Measurements from ENCODE around the gene MATN3.
A peak's percentile ranks its signal among the peaks of the same experiment; 100 is the strongest.

Gene MATN3

DNA sequence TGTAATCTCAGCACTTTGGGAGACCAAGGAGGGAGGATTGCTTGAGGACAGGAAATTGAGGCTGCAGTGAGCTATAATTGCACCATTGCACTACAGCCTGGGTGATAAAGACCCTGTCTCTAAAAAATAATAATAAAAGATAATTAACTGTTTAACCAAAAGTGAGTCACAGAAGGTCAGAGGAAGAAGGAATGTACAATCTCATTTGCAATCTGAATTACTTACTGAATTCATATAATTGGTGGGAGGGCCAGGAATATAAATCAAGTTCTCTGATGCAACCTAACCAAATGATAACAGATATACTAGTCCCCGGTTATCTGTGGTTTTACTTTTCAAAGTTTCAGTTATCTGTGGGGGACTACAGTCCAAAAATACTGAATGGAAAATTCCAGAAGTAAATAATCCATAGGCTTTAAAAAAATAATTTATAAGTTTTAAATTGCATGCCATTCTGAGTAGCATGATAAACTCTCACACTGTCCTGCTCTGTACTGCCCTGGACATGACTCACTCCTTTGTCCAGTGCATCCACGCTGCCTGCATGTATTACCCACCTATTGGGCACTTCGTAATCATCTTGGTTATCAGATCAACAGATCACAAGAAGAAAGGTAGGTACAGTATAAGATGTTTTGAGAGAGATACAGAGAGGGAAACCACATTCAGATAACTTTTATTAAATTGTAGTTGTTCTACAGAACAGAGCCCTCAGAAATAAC, 12.8 kb upstream of the MATN3 start:
- Mint-ChIP-seq H3K4me1 (ENCODE audit: low read depth) (no peaks in the 10 kb centered on the region), H3K27me3 (ENCODE audit: low read depth) (no peaks in the 10 kb centered on the region), H3K4me3 (no peak overlapping the region), H3K27ac (no peak overlapping the region), H3K36me3 (ENCODE audit: low read depth) (peaks cover 15% of the 10 kb centered on the region), H3K9me3 (peaks cover 18% of the 10 kb centered on the region)

DNA sequence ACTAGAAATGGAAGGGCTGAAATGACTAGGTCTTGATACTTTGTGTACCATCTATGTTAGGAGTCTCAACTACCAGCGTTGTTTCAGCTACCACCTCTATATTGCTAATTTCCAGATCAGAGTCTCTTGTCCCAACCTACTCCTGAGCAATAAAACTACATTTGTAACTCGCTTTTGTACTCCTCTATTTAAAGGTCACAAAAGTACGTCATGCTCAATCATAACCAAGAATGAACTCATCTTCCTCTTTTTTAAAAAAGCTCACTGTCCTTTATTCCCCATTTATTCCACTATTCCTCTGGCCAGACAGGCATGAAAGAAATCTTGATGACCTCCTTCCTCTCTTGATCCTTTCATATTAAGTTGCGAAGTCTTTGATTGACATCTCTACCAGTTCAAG, 11.2 kb upstream of the MATN3 start:
- no peaks in the 10 kb centered on the region for H3K27me3 Mint-ChIP-seq (ENCODE audit: low read depth)
- no peak overlapping the region for H3K4me3 Mint-ChIP-seq
- peaks cover 9% of the 10 kb centered on the region for H3K36me3 Mint-ChIP-seq (ENCODE audit: low read depth)
- no peaks in the 10 kb centered on the region for H3K4me1 Mint-ChIP-seq (ENCODE audit: low read depth)
- H3K9me3 Mint-ChIP-seq, result peaks cover 23% of the 10 kb centered on the region
- no peak overlapping the region for H3K27ac Mint-ChIP-seq

DNA sequence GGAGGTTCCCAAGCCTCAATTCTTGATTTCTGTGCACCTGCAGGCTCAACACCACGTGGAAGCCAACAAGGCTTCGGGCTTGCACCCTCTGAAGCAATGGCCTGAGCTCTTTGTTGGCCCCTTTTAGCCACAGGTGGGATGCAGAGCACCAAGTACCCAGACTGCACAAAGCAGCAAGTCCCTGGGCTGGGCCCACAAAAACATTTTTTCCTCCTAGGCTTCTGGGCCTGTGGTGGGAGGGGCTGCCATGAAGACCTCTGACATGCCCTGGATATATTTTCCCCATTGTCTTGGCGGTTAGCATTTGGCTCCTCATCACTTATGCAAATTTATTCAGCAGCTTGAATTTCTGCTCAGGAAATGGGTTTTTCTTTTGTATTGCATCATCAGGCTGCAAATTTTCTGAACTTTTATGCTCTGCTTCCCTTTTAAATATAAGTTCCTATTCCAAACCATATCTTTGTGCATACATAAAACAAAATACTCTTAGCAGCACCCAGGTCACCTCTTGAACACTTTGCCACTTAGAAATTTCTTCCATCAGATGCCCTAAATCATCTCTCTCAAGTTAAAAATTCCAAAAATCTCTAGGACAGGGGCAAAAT, 9.0 kb upstream of the MATN3 start:
- no peak overlapping the region for H3K27ac Mint-ChIP-seq
- H3K9me3 Mint-ChIP-seq, result peaks cover 23% of the 10 kb centered on the region
- no peak overlapping the region for H3K4me3 Mint-ChIP-seq
- H3K4me1 Mint-ChIP-seq (ENCODE audit: low read depth), result no peaks in the 10 kb centered on the region
- H3K36me3 Mint-ChIP-seq (ENCODE audit: low read depth), result peaks cover 4% of the 10 kb centered on the region
- H3K27me3 Mint-ChIP-seq (ENCODE audit: low read depth), result no peaks in the 10 kb centered on the region

DNA sequence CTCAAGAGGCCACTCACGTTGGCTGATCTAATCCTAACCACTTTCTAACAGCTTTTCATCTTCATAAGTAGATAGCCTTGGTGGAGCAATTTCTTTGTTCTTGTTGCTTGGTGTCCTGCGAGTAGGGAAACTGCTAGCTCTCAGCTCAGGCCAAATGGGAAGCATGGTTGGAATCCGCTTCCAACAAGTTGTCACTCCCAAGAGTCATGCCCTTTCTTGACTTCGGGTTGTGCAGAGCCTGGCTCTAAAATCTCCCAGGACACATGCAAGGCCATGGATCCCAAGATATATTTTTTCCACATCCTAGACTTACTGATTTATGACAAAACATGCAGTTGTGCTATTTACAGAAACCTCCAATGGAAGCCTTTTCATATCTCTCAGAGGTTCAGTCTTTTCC, 7.3 kb upstream of the MATN3 start:
- Mint-ChIP-seq H3K4me3 (no peak overlapping the region), H3K4me1 (ENCODE audit: low read depth) (no peaks in the 10 kb centered on the region), H3K27me3 (ENCODE audit: low read depth) (peaks cover 6% of the 10 kb centered on the region), H3K9me3 (peaks cover 23% of the 10 kb centered on the region), H3K36me3 (ENCODE audit: low read depth) (peaks cover 4% of the 10 kb centered on the region), H3K27ac (no peak overlapping the region)

DNA sequence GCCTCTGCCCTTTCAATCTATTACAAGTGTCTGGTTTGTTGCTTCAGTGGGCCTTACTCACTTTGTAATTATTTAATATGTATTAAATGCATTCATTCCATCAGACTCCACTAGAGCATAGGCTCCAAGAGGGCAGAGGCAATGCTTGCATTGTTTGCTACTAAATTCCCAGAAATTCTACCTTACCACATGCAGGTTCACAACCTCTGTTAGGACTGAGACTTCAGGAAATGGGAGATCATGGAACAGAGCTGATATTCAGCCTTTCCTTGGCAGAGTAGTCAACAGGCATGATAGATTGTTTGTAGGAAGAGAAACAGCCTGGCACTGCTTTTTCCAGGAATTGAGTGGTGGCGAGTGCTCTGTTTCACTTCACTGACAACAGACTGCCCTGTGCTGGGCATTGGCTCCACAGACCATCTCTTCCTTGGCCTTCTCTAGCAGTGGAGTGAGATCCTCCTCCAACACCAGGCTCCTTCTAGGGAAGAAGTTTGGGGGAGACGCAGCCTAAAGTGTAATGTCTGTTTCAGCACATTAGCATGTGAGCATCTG, 6.2 kb upstream of the MATN3 start:
- Mint-ChIP-seq H3K4me1 (ENCODE audit: low read depth) (no peaks in the 10 kb centered on the region), H3K4me3 (no peak overlapping the region), H3K36me3 (ENCODE audit: low read depth) (peaks cover 4% of the 10 kb centered on the region), H3K27ac (no peak overlapping the region), H3K27me3 (ENCODE audit: low read depth) (peaks cover 17% of the 10 kb centered on the region), H3K9me3 (peaks cover 23% of the 10 kb centered on the region)

DNA sequence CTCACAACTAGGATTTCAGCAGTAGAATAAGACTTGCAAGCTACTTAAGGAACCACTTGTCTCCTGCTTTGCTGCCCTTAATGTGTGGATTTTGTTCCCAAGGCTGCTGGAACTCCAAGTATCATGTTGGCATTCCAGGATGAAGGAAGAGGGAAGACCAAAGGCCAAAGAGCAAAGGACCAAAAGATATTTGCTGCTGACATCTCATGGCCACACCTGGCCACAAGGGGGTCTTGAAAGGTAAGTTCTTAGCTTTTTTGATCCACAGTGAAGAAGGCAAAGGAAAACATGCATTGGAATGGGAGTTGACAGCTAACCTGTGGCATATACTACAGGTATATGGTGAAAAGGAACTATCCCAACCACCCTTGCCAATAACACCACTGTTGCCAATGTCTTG, 3.9 kb upstream of the MATN3 start:
- peaks cover 8% of the 10 kb centered on the region for H3K4me1 Mint-ChIP-seq (ENCODE audit: low read depth)
- H3K27ac Mint-ChIP-seq, result no peak overlapping the region
- H3K9me3 Mint-ChIP-seq, result peaks cover 15% of the 10 kb centered on the region
- no peaks in the 10 kb centered on the region for H3K36me3 Mint-ChIP-seq (ENCODE audit: low read depth)
- H3K27me3 Mint-ChIP-seq (ENCODE audit: low read depth), result peaks cover 34% of the 10 kb centered on the region
- no peak overlapping the region for H3K4me3 Mint-ChIP-seq

DNA sequence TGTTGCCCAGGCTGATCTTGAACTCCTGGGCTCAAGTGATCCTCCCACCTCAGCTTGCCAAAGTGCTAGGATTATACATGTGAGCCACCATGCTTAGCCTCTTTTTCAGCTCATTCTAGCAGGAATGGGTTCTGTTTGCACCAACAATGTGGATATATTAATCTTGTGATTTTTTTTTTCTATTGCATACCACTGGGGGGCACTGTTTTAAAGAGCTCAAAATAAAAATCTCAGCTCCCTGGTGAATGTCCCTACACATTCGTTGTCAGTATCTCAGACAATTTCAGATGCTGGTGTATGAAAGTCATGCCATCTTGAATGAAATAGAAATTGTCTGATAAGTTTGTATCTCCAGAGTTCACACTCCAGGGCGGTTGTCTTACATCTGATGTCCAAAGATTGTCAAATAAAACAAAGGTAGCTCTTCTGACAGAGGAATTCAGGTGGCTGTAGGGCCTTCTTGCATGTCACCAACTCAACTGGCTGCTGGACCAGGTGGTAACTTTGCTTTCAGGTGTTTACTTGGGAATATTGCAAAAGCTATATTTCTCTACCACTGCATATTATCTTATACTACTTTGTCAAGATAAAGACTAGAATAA, 3.1 kb upstream of the MATN3 start:
- Mint-ChIP-seq H3K27ac (no peak overlapping the region), H3K4me3 (no peak overlapping the region), H3K36me3 (ENCODE audit: low read depth) (no peaks in the 10 kb centered on the region), H3K4me1 (ENCODE audit: low read depth) (peaks cover 8% of the 10 kb centered on the region), H3K27me3 (ENCODE audit: low read depth) (peaks cover 42% of the 10 kb centered on the region), H3K9me3 (peaks cover 9% of the 10 kb centered on the region)

DNA sequence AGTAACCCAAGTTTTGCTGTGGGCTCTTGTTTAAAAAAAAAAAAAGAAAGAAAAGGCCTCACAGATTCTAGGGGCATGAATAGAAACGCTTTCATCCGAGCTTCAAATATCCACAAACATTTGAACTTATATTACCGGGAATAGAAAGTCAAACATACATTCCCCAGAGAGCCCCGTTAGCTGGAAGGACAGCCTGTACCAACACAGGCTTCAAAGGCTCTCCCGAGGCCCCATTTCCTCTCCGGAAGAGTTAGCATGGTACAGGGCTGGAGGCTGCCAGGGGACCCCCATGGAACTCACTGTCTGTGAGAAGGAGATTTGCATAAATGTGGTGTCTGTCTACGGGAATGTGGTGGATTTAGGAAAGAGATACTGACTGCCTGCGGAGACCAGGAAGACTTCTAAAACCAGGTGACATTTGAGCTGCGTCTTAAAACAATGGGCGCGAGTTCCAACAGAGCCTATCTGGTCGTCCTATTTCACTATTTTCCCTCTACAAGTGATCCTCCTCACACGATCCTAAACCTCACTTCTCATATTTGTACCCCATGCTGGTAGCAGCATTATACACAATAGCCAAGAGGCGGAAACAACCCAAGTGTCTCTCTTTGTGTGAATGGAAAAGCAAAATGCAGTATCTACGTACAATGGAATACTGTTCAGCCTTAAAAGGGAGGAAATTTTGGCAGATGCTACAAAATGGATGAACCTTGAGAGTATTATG, 820 bp upstream of the MATN3 start:
- no peak overlapping the region for H3K27ac Mint-ChIP-seq
- peaks cover 8% of the 10 kb centered on the region for H3K4me1 Mint-ChIP-seq (ENCODE audit: low read depth)
- peak overlapping the region; percentile 62 for H3K4me3 Mint-ChIP-seq
- peaks cover 55% of the 10 kb centered on the region for H3K27me3 Mint-ChIP-seq (ENCODE audit: low read depth)
- no peaks in the 10 kb centered on the region for H3K9me3 Mint-ChIP-seq
- H3K36me3 Mint-ChIP-seq (ENCODE audit: low read depth), result no peaks in the 10 kb centered on the region

DNA sequence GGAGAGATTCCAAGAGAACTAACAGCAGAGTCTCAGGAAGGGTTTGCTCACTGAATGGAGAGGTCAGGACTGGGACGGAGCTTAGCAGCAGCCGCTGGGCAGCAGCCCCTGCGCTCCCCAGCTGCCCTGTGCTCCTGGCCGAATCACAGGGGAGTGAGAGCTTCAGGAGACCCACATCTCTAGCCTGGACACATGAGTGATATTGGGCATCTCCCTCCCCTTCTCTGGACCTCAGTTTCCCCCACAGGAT, 511 bp downstream of the MATN3 start:
- no peaks in the 10 kb centered on the region for H3K36me3 Mint-ChIP-seq (ENCODE audit: low read depth)
- peaks cover 55% of the 10 kb centered on the region for H3K27me3 Mint-ChIP-seq (ENCODE audit: low read depth)

DNA sequence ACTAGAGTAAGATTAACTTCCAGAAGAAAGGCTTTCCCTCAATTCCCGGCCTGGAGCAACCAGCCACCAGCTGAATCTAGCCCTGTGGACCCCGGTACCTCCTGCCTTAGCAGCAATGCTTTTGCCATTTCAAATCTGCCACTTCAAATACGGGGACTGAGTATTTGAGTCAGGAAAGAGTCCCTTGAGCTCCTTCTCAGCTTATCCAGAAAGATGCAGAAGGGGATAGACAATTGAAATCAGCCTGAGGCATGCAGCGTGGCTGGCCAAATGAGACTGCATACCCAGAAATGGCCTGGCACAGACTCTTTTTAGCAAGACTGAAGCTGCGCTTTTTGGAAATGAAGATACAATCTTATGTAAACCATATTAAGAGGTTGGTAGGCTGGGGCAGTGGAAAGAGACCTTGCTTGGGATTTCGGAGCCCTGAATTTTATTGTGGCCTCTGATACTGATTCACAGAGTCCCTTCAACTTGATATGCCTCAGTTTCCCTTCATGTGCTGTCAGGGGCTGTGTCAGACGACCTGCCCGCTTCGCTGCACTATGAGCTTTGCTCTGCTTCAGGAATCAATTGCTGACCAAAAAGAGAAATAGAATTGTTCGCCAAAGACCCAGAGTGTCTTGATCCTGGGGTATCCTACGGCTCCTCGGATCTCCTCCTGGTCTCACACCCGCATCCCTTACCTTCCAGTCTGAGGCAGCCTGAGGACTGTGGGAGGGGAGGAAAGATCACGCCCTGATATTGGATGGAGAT, 1.0 kb downstream of the MATN3 start:
- H3K4me3 Mint-ChIP-seq, result peak overlapping the region; percentile 41
- no peak overlapping the region for H3K27ac Mint-ChIP-seq
- H3K9me3 Mint-ChIP-seq, result no peaks in the 10 kb centered on the region
- H3K36me3 Mint-ChIP-seq (ENCODE audit: low read depth), result no peaks in the 10 kb centered on the region
- H3K27me3 Mint-ChIP-seq (ENCODE audit: low read depth), result peaks cover 58% of the 10 kb centered on the region
- H3K4me1 Mint-ChIP-seq (ENCODE audit: low read depth), result peaks cover 8% of the 10 kb centered on the region

More for the DNA sequence above, 511 bp downstream of the MATN3 start:
- H3K4me3 Mint-ChIP-seq, result peak overlapping the region; percentile 41
- no peak overlapping the region for H3K27ac Mint-ChIP-seq
- H3K4me1 Mint-ChIP-seq (ENCODE audit: low read depth), result peaks cover 8% of the 10 kb centered on the region
- H3K9me3 Mint-ChIP-seq, result no peaks in the 10 kb centered on the region

DNA sequence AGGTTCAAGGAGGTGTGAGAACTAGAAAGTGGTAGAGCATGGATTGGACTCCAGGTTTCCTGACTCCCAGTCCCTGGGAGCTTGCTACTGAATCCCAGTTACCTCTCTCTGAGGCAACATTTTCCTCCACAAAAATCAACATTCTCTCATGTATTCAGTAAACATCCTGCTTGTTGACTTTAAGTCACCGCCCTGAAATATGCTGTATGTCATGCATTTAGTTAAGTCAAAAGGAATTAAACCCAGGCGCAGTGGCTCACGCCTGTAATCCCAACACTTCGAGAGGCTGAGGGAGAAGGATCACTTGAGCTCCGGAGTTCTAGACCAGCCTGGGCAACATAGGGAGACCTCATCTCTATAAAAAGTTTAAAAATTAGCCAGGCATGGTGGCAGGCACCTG, 3.8 kb downstream of the MATN3 start:
- Mint-ChIP-seq H3K4me3 (no peak overlapping the region), H3K9me3 (no peaks in the 10 kb centered on the region), H3K27me3 (ENCODE audit: low read depth) (peaks cover 42% of the 10 kb centered on the region), H3K4me1 (ENCODE audit: low read depth) (peaks cover 8% of the 10 kb centered on the region), H3K36me3 (ENCODE audit: low read depth) (no peaks in the 10 kb centered on the region), H3K27ac (no peak overlapping the region)

DNA sequence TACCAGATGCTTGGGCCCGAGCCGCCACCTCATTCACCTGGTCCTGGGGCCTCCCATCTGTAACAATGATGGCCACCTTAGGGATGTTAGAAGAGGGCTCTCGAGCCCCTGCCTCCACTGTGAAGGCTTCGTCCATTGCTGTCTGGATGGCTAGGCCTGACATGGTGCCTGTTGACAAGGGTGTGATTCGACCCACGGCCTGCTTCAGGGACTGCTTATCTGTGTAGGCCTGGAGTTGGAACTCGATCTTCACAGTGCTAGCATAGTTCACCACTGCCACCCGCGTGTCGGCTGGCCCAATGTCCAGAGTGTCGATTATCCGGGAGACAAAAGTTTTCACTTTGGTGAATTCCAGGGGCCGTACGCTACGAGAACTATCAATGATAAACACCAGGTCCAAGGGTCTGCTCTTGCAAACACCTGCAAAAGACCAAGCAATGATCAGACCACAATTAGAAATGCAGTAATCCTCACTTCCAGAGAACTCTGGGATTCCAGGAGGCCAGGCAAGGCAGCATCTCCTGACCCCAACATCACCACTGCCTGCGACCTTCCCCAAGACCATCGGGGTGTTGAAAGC, 6.5 kb downstream of the MATN3 start:
- H3K4me1 Mint-ChIP-seq (ENCODE audit: low read depth), result no peaks in the 10 kb centered on the region
- peaks cover 35% of the 10 kb centered on the region for H3K27me3 Mint-ChIP-seq (ENCODE audit: low read depth)
- no peaks in the 10 kb centered on the region for H3K9me3 Mint-ChIP-seq
- no peaks in the 10 kb centered on the region for H3K36me3 Mint-ChIP-seq (ENCODE audit: low read depth)
- no peak overlapping the region for H3K4me3 Mint-ChIP-seq
- H3K27ac Mint-ChIP-seq, result no peak overlapping the region

DNA sequence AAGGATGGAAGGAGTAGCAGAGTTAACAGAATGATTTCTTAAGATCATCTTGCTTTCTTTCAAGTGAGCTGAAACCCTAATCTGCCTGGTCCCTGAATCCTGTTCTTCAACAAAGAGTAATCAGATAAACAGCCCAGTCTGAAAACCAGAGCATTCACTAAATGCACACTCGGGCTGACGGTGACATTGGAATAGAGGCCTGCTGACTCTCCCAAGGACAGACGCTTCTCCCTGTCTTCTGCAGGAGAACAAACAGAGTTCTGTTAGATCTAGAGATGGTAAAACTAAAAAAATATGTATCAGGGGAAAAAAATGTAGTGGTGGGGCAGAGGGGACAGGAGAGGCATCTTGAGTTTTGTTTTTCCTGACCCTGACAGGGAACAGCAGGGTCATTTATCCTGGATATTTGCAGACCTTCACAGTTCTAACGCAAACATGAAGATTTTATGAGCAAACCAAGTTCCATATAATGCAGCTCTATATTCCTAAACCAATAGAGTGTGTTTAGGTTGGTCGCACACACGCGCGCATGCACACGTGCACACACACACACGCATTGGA, 7.3 kb downstream of the MATN3 start:
- Mint-ChIP-seq H3K36me3 (ENCODE audit: low read depth) (no peaks in the 10 kb centered on the region), H3K27ac (no peak overlapping the region), H3K27me3 (ENCODE audit: low read depth) (peaks cover 34% of the 10 kb centered on the region), H3K4me3 (no peak overlapping the region), H3K4me1 (ENCODE audit: low read depth) (no peaks in the 10 kb centered on the region), H3K9me3 (no peaks in the 10 kb centered on the region)
